ENCODE measurements around the gene MACROD1. TPM values are rescaled to one million over a fixed set of nuclear protein-coding genes. Genes with fewer than 3 reads are reported as not detected.

MACROD1 gene
- total and polyA plus RNA-seq, 2 of the 13 experiments (the other 11 are each of a cell fraction or from before 2014, with no cell fraction given): 23.1 to 34.5 TPM

DNA sequence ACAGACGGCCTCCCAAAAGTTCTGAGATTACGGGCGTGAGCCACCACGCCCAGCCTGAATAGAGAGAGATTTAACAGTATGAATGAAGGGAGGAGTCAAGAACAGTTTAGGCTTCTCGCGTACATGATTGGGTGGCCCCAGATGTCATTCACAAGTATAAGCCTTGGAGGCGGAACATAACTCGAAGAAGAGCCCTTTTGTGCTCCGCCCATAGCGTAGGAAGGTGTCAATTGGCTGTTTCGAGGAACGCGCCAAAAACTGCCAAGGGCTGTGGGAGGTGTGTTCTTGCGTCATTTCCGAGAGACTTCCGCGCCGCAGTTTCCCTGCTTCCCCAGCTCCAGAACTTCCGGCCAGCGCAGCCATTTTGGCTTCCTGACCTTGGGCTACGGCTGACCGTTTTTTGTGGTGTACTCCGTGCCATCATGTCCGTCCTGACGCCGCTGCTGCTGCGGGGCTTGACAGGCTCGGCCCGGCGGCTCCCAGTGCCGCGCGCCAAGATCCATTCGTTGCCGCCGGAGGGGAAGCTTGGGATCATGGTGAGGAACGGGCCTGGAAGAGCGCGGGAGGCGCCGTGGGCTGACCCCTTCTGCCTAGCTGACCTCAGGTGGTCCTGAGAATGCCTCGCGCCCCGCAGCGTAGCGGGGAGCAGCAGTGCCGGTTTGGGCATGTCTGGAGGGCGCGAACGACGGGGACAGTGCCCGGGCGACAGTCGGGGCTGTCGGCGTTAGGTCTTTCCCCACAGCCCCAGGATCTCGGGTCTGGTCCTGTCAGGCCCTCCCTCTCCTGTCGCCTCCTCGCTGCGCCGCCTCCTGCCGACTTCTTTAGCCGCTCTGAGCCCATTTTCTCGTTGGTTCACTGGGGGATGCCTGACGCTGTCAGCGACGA lies 191.4 kb downstream of the MACROD1 start, which contains the start of gene COX8A (continued):
- TF ChIP-seq ZNF577 (CRISPR knock-in tag; IDR thresholded peaks at IDR 0.05; ENCODE audit: borderline replicate concordance, low read depth) (no peak), ZNF616 (CRISPR knock-in tag; IDR thresholded peaks at IDR 0.05; ENCODE audit: low read depth) (peak; percentile 32; the same call in 1 of the 2 replicates), RBM39 (IDR thresholded peaks at IDR 0.05; ENCODE audit: low read depth, low read length, poor library complexity, severe bottlenecking) (peak; percentile 49), MAFG (CRISPR knock-in tag; IDR thresholded peaks at IDR 0.05) (no peak), GFI1 (CRISPR knock-in tag; IDR thresholded peaks at IDR 0.05; ENCODE audit: borderline replicate concordance) (no peak), ZNF33B (CRISPR knock-in tag; IDR thresholded peaks at IDR 0.05) (peak; percentile 84; the same call in 1 of the 2 replicates), ZNF329 (CRISPR knock-in tag; IDR thresholded peaks at IDR 0.05; ENCODE audit: low read depth) (0 out of 2 replicates have a peak, but pooled peaks have one; percentile 55), TCF12 (IDR thresholded peaks at IDR 0.05) (no peak), TCF12 (CRISPR knock-in tag; IDR thresholded peaks at IDR 0.05) (no peak), JDP2 (CRISPR knock-in tag; IDR thresholded peaks at IDR 0.05; ENCODE audit: borderline replicate concordance) (no peak), SALL1 (CRISPR knock-in tag; IDR thresholded peaks at IDR 0.05) (peak; percentile 77; the same call in 1 of the 2 replicates), XBP1 (CRISPR knock-in tag; IDR thresholded peaks at IDR 0.05) (no peak), DNMT3B (CRISPR knock-in tag; conservative IDR thresholded peaks at IDR 0.05) (no peak), ZBTB7B (CRISPR knock-in tag; IDR thresholded peaks at IDR 0.05) (peak; percentile 57), ZNF556 (CRISPR knock-in tag; IDR thresholded peaks at IDR 0.05; ENCODE audit: borderline replicate concordance) (no peak; the same call in 1 of the 2 replicates), MAF1 (CRISPR knock-in tag; IDR thresholded peaks at IDR 0.05; ENCODE audit: borderline replicate concordance) (no peak), ZNF781 (CRISPR knock-in tag; IDR thresholded peaks at IDR 0.05; ENCODE audit: borderline replicate concordance, not compliant biosample characterization) (peak; percentile 23), ZNF720 (CRISPR knock-in tag; IDR thresholded peaks at IDR 0.05) (no peak)
- TF ChIP-seq, protein P1, sequence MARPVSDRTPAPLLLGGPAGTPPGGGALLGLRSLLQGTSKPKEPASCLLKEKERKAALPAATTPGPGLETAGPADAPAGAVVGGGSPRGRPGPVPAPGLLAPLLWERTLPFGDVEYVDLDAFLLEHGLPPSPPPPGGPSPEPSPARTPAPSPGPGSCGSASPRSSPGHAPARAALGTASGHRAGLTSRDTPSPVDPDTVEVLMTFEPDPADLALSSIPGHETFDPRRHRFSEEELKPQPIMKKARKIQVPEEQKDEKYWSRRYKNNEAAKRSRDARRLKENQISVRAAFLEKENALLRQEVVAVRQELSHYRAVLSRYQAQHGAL (CRISPR knock-in tag; IDR thresholded peaks at IDR 0.05; ENCODE audit: not compliant biosample characterization): no peak
- TF ChIP-seq, protein P2, sequence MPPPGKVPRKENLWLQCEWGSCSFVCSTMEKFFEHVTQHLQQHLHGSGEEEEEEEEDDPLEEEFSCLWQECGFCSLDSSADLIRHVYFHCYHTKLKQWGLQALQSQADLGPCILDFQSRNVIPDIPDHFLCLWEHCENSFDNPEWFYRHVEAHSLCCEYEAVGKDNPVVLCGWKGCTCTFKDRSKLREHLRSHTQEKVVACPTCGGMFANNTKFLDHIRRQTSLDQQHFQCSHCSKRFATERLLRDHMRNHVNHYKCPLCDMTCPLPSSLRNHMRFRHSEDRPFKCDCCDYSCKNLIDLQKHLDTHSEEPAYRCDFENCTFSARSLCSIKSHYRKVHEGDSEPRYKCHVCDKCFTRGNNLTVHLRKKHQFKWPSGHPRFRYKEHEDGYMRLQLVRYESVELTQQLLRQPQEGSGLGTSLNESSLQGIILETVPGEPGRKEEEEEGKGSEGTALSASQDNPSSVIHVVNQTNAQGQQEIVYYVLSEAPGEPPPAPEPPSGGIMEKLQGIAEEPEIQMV (CRISPR knock-in tag; IDR thresholded peaks at IDR 0.05; ENCODE audit: low read depth): no peak
- TF ChIP-seq, protein P3, sequence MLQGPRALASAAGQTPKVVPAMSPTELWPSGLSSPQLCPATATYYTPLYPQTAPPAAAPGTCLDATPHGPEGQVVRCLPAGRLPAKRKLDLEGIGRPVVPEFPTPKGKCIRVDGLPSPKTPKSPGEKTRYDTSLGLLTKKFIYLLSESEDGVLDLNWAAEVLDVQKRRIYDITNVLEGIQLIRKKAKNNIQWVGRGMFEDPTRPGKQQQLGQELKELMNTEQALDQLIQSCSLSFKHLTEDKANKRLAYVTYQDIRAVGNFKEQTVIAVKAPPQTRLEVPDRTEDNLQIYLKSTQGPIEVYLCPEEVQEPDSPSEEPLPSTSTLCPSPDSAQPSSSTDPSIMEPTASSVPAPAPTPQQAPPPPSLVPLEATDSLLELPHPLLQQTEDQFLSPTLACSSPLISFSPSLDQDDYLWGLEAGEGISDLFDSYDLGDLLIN (CRISPR knock-in tag; IDR thresholded peaks at IDR 0.05; ENCODE audit: borderline replicate concordance): peak; percentile 67; the same call in 1 of the 2 replicates
- TF ChIP-seq, protein P4, sequence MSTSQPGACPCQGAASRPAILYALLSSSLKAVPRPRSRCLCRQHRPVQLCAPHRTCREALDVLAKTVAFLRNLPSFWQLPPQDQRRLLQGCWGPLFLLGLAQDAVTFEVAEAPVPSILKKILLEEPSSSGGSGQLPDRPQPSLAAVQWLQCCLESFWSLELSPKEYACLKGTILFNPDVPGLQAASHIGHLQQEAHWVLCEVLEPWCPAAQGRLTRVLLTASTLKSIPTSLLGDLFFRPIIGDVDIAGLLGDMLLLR (CRISPR knock-in tag; IDR thresholded peaks at IDR 0.05): no peak
- TF ChIP-seq, protein P5, sequence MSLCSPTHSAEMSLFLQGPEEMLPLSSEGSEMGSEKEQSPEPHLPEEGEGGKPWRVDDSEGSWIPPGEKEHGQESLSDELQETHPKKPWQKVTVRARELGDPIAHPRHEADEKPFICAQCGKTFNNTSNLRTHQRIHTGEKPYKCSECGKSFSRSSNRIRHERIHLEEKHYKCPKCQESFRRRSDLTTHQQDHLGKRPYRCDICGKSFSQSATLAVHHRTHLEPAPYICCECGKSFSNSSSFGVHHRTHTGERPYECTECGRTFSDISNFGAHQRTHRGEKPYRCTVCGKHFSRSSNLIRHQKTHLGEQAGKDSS (CRISPR knock-in tag; IDR thresholded peaks at IDR 0.05; ENCODE audit: borderline replicate concordance, low read depth): no peak

Data from HepG2 (cell line).